Lower lobe of right lung (tissue), 2 donors: Measurements from ENCODE around the gene D2HGDH. TPM values are rescaled to one million over a fixed set of nuclear protein-coding genes. Genes with fewer than 3 reads are reported as not detected.

ENCODE experiments used
- ATAC-seq, 2 donors: fragments of 200-7000 bp; cut with Tn5 transposase; one replicate each; pipeline ENCODE4 v1.9.1; 2020 to 2022; ENCODE audit warnings: mild to moderate bottlenecking in 2 of 2, moderate library complexity in 2 of 2
- DNase-seq: peaks from one replicate; pipeline ENCODE4 v3.0.0-alpha.2; 2020
- H3K27ac ChIP-seq: fragments of 200-600 bp; one replicate; pipeline ENCODE4 v1.8.0; 2022
- H3K27me3 ChIP-seq: fragments of 200-600 bp; one replicate; pipeline ENCODE4 v1.8.0; 2022; ENCODE audit warnings: low read depth
- H3K36me3 ChIP-seq: fragments of 200-600 bp; one replicate; pipeline ENCODE4 v1.8.0; 2022; ENCODE audit warnings: mild to moderate bottlenecking
- H3K4me1 ChIP-seq: fragments of 200-600 bp; one replicate; pipeline ENCODE4 v1.8.0; 2022
- H3K4me3 ChIP-seq: fragments of 200-600 bp; one replicate; pipeline ENCODE4 v1.8.0; 2022; ENCODE audit warnings: mild to moderate bottlenecking
- H3K9me3 ChIP-seq: fragments of 200-600 bp; one replicate; pipeline ENCODE4 v1.8.0; 2022
- intact Hi-C: fragments of 100-400 bp; cut with DNase I; formaldehyde crosslinking; loops from one replicate; pipeline ENCODE4 v1.11.0; 2022
- total RNA-seq: library from RNA; stranded (reverse); fragmentation: NEBNext Ultra II Directional; extraction: Animal tissue kit (Norgen Biotek cat#: 25700); gene quantifications from one replicate; pipeline ENCODE4 v1.2.1, GENCODE V29; 2021
- TF ChIP-seq, protein P1 (sequence below): fragments of 200-600 bp; IDR thresholded peaks from one replicate; pipeline ENCODE4 v1.8.0; 2022; ENCODE audit warnings: antibody characterized with exemption, mild to moderate bottlenecking
- donor health status: DM: no; HTN: yes; CAD: no; lungs with severe emphysema.

The D2HGDH gene
- total RNA-seq, 1 donor from 2014 or later: 29.4 TPM

- no peaks in the 10 kb centered on the region for H3K9me3 ChIP-seq
- intact Hi-C loops: no loop called here
- TF ChIP-seq, protein P1, sequence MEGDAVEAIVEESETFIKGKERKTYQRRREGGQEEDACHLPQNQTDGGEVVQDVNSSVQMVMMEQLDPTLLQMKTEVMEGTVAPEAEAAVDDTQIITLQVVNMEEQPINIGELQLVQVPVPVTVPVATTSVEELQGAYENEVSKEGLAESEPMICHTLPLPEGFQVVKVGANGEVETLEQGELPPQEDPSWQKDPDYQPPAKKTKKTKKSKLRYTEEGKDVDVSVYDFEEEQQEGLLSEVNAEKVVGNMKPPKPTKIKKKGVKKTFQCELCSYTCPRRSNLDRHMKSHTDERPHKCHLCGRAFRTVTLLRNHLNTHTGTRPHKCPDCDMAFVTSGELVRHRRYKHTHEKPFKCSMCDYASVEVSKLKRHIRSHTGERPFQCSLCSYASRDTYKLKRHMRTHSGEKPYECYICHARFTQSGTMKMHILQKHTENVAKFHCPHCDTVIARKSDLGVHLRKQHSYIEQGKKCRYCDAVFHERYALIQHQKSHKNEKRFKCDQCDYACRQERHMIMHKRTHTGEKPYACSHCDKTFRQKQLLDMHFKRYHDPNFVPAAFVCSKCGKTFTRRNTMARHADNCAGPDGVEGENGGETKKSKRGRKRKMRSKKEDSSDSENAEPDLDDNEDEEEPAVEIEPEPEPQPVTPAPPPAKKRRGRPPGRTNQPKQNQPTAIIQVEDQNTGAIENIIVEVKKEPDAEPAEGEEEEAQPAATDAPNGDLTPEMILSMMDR: no peak
- no peaks in the 10 kb centered on the region for H3K27me3 ChIP-seq
- peak; percentile 23 for DNase-seq
- no peak overlapping the region for H3K27ac ChIP-seq
- no peaks in the 10 kb centered on the region for H3K36me3 ChIP-seq
- no peak for ATAC-seq
- no peaks in the 10 kb centered on the region for H3K4me1 ChIP-seq
- H3K4me3 ChIP-seq: no peak overlapping the region
Measured at GRCh38 chr2:241794250-241794823, 59.9 kb downstream of the D2HGDH start.

DNA sequence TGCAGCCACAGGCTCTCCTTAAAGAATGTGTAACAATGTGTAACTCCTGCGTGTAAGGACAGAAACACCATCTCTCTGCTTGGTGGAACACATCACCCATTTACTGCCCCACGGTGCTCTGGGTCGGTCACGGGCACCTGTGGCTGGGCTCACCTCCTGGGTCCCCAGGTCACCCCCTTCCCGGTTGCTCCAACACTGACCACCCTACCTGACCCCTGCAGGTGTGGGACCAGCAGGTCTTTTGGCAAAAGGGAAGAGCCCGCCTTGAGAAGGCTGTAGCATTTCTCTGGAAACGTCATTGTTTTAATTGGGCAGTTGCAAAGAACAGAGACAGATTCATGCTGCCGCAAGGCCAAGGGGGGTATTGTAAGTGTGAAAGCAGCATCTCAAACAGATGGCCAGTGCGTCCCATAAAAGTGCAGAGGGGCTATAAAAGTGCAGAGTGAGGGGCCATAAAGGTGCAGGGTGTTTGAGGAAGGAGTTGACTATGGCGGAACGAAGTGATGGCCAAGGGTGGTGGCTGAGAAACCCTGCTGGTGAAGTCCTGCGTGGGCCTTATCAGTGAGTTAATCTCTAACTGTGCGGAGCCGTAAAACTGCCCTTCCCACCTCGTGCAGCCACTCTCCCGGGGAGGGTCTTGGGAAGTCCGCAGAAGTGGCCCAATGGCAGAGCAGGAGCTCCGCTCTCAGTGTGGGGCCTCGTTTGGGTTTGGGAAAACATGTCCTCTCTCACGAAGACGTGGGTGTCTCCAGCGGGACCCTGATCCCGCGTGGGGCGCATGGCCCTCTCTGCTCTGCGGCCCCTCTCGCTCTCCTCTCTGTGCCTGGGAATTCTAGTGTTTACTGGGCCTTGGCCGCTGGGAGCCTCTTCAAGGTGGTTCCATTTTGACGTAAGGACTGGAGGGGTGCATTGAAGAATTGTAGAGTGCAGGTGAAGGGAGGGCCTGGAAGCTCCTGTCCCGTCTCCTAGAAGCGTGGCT lies 60.9 kb downstream of the D2HGDH start:
- H3K4me1 ChIP-seq: no peaks in the 10 kb centered on the region
- no peak for DNase-seq
- H3K36me3 ChIP-seq: no peaks in the 10 kb centered on the region
- H3K9me3 ChIP-seq: no peaks in the 10 kb centered on the region
- H3K27me3 ChIP-seq: peaks cover 4% of the 10 kb centered on the region
- ATAC-seq: no peak
- intact Hi-C loops: no loop called here
- no peak overlapping the region for H3K27ac ChIP-seq
- TF ChIP-seq, protein P1: no peak
- H3K4me3 ChIP-seq: no peak overlapping the region

DNA sequence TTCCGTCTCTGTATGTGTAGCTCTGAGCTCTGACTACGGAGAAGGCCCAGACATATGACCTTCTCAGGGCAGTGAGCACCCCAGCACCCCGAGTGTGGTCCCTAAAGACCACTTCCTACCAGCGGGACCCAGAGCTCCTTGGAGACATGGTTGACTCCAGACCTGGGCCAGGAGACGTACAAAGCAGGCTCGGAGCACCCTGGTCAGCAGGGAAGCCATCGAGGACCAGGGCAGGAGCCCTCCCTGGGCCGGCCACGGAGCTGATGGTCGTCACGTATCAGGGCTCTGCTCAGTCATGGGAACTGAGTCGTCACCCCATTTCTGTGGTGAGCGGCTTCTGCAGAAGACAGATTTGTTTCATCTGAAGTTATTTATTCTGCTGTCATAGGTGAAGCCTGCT lies 61.8 kb downstream of the D2HGDH start:
- Histone ChIP-seq H3K4me1 (no peaks in the 10 kb centered on the region), H3K27ac (no peak overlapping the region), H3K4me3 (no peak overlapping the region), H3K27me3 (peaks cover 4% of the 10 kb centered on the region), H3K36me3 (no peaks in the 10 kb centered on the region), H3K9me3 (no peaks in the 10 kb centered on the region)
- ATAC-seq (no peak), DNase-seq (no peak)
- intact Hi-C loops: no loop called here
- TF ChIP-seq, protein P1: no peak

- ATAC-seq (no peak), DNase-seq (peak; percentile 41)
- peaks cover 4% of the 10 kb centered on the region for H3K27me3 ChIP-seq
- H3K27ac ChIP-seq: no peak overlapping the region
- no peaks in the 10 kb centered on the region for H3K4me1 ChIP-seq
- TF ChIP-seq, protein P1: no peak
- H3K9me3 ChIP-seq: no peaks in the 10 kb centered on the region
- no peaks in the 10 kb centered on the region for H3K36me3 ChIP-seq
- H3K4me3 ChIP-seq: no peak overlapping the region
- intact Hi-C loops: no loop called here
Measured at GRCh38 chr2:241796610-241797138, 62.2 kb downstream of the D2HGDH start.

DNA sequence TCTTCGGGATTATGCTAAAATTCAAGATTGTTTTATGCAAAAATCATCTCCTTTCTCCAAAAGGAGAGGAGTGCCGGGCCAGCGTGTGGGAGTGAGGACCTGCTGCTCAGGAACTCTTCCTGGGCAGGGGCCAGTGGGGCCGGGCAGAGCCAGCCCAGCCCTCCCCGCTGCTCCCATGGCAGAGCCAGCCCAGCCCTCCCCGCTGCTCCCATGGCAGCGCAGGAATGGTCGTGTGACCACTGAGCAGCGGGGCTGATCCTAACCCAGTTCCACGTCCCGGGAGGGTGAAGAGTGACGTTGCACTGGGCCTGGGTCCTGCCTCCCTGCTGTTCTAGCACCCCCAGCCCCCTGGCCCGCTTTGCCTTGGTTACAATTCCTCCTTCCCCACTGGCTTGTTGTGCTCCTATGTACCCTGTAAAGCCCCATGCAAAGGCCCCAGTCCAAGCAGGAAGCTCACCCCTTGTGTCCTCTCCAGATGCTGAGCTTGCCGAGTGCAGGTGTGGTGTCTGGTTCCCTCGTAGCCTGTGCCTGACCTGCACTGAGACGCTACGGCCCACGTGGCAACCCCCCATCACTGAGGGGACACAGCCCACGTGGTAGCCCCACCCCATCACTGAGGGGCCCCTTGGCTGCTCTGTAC lies 63.1 kb downstream of the D2HGDH start:
- peaks cover 5% of the 10 kb centered on the region for H3K27me3 ChIP-seq
- ATAC-seq: no peak
- H3K27ac ChIP-seq: no peak overlapping the region

More for the DNA sequence above, 63.1 kb downstream of the D2HGDH start:
- Histone ChIP-seq H3K4me1 (no peaks in the 10 kb centered on the region), H3K36me3 (no peaks in the 10 kb centered on the region), H3K9me3 (no peaks in the 10 kb centered on the region), H3K4me3 (no peak overlapping the region)
- DNase-seq: peak; percentile 33
- TF ChIP-seq, protein P1: no peak
- intact Hi-C loops: no loop called here
